ENCODE data around the gene TFAP2B.

Gene TFAP2B

GRCh38 chr6:50848989-50849795 is 30.5 kb downstream of the TFAP2B start:
- no peak for DNase-seq (ENCODE audit: low spot score)

GRCh38 chr6:50849796-50850180 is 31.1 kb downstream of the TFAP2B start:
- no peak for DNase-seq (ENCODE audit: low spot score)

- DNase-seq (ENCODE audit: low spot score), result no peak
Measured at GRCh38 chr6:50850223-50851048, 31.8 kb downstream of the TFAP2B start.

- DNase-seq (ENCODE audit: low spot score), result no peak
Measured at GRCh38 chr6:50851049-50851845, 32.6 kb downstream of the TFAP2B start.

- DNase-seq (ENCODE audit: low spot score), result no peak
Measured at GRCh38 chr6:50853939-50854338, 35.3 kb downstream of the TFAP2B start.

GRCh38 chr6:50861692-50862091 is 43.0 kb downstream of the TFAP2B start:
- no peak for DNase-seq (ENCODE audit: low spot score)

- DNase-seq (ENCODE audit: low spot score), result no peak
Measured at GRCh38 chr6:50862176-50862575, 43.5 kb downstream of the TFAP2B start.

GRCh38 chr6:50864601-50865000 is 45.9 kb downstream of the TFAP2B start:
- DNase-seq (ENCODE audit: low spot score), result no peak

- DNase-seq (ENCODE audit: low spot score), result no peak
Measured at GRCh38 chr6:50868466-50868865, 49.8 kb downstream of the TFAP2B start.

- DNase-seq (ENCODE audit: low spot score), result no peak
Measured at GRCh38 chr6:50873167-50873566, 54.5 kb downstream of the TFAP2B start.

GRCh38 chr6:50884364-50884763 is 65.7 kb downstream of the TFAP2B start:
- no peak for DNase-seq (ENCODE audit: low spot score)

- DNase-seq (ENCODE audit: low spot score), result no peak
Measured at GRCh38 chr6:50887112-50887511, 68.4 kb downstream of the TFAP2B start.

- DNase-seq (ENCODE audit: low spot score), result no peak
Measured at GRCh38 chr6:50889497-50889896, 70.8 kb downstream of the TFAP2B start.

GRCh38 chr6:50889935-50890334 is 71.3 kb downstream of the TFAP2B start:
- DNase-seq (ENCODE audit: low spot score), result no peak

- no peak for DNase-seq (ENCODE audit: low spot score)
Measured at GRCh38 chr6:50890579-50890978, 71.9 kb downstream of the TFAP2B start.

- DNase-seq (ENCODE audit: low spot score), result no peak
Measured at GRCh38 chr6:50891290-50891689, 72.6 kb downstream of the TFAP2B start.
